GM21529 (cell line): ENCODE data around the gene EEFSEC.

Experiments
- ATAC-seq: cut with Tn5 transposase; IDR thresholded peaks from one replicate; pipeline ENCODE4 v1.9.1; 2021; ENCODE audit not compliant: unreplicated experiment

Gene EEFSEC

GRCh38 chr3:128421966-128422365 lies 268.7 kb downstream of the EEFSEC start:
- no peak for ATAC-seq

GRCh38 chr3:128422762-128423524 lies 269.7 kb downstream of the EEFSEC start:
- ATAC-seq, result no peak

- no peak for ATAC-seq
Measured at GRCh38 chr3:128423525-128424147, 270.4 kb downstream of the EEFSEC start.

GRCh38 chr3:128424508-128425069 lies 271.3 kb downstream of the EEFSEC start:
- ATAC-seq, result no peak

GRCh38 chr3:128425142-128425845 lies 272.0 kb downstream of the EEFSEC start:
- no peak for ATAC-seq

DNA sequence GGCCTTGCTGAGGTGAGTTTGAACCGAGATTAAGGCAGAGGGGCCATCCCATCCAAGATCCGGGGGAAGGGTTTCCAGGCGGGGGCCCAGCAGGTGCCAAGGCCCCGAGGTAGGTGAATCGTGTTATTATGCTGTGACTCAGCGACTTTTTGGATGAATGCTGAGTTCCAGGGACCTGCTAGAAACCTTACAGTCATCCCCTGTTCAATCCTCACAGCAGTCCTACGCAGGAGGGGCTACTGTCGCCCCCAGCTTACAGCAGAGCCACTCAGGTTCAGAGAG lies 272.5 kb downstream of the EEFSEC start:
- no peak for ATAC-seq

- peak; percentile 86 for ATAC-seq
Measured at GRCh38 chr3:128426128-128426921, 273.0 kb downstream of the EEFSEC start.

DNA sequence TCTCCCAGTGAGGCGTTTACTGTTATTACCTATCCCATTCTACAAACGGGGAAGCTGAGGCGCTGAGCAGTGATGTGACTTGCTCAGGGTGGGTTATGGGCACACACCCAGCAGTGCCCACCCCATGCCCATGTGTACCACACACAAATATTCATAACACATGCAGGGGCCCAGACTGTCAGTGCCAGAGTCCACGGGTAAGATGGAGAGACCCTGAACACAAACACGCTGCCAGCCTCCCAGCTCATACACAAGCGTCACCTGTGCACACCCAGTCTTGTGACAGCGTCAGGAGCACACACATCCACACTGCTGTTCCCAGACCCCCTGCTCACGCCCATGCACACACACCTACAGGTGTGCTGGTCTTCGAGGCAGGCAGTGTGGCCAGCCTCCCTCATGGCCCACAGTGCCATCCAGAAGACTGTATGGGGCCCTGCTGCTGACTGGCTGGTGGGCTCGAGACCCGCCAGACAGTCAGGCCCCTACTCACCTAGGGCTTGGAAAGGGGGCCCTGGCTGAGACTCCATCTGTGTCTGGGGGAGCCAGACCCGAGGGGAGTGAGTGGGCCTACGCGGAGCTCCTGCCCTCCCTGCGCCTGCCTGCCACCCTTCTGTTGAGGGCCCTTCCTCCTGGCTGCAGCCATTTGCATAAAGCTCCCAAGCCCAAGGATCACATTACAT lies 274.0 kb downstream of the EEFSEC start:
- no peak for ATAC-seq

- ATAC-seq, result no peak
Measured at GRCh38 chr3:128427872-128428822, 274.9 kb downstream of the EEFSEC start.

DNA sequence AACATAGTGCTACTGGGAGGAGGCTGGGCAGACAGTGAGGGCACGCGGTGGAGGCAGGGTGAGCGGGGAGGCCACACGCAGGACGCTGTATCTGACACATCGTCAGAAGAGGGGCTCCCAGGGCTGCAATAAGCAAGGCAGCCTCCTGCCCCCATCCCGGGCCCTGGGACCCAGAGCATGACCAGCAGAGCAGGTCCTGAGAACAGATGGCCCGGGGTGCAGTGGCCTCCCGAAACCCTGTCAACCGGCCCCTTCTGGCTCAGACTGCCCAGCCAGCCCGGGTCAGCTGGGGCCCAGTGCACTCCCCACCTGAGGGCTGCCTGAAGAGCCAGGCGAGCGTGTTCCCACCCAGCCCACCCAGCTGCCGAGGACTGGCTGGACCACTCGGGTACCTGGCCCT lies 276.0 kb downstream of the EEFSEC start:
- no peak for ATAC-seq

DNA sequence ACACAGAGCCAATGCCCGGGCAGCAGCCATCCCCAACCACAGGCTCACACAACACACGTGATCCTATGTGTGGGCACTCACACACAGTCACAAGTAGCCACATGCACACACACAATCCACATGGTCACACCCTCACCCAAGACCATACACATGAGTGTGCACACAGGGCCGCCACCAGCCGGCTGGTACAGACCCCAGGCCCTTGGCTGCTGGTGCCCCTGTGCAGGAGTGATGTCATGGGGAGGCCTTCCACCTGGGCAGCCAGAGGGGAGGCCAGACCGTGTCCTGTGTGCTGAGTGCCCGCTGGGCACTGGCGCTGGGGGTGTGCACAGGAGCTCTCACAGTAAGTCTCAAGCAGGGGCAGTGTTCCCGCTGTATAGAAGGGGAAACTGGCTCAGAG lies 276.5 kb downstream of the EEFSEC start:
- ATAC-seq, result no peak

DNA sequence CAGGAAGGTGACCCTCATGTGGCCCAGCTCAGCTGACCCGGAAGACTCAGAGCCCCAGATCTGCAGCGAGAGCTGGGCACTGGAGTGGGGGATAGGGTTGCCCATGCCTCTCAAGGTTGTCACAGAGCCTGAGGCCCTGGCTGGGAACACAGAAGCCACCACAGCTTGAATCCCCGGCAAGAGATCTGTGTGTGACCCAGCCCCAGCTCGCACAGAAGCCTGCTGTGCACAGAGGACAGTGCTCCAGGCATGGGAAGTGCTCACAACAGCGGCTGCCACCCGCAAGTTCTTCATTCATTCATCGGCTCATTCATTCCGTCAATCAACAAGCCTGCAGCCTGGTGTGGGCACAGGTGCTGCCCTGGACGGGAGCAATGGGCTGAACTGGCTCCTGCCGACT lies 277.0 kb downstream of the EEFSEC start:
- no peak for ATAC-seq

- no peak for ATAC-seq
Measured at GRCh38 chr3:128430731-128431130, 277.4 kb downstream of the EEFSEC start.

DNA sequence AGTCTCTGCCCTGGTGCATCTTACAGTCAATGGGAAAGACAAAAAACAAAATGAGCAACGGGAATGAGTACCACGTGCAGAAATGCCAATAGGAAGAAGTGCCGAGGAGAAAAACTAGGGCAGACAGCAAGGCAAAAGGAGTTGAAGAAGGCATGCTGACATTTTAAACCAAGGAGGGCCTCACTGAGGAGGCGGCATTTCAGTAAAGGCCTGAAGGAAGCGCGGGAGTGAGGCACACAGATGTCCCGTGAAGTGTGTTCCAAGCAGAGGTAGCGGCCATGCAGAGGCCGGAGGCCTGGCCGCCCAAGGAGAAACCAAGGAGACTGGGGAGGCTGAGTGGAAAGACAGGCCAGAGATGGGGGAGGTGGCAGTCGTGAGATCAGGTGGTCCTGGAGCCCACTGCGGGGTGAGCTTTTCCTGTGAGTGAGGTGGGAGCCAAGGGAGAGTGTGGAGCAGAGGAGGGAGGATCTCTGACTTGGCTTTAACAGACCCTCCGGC lies 278.6 kb downstream of the EEFSEC start:
- ATAC-seq, result no peak

GRCh38 chr3:128432301-128432970 lies 279.2 kb downstream of the EEFSEC start:
- no peak for ATAC-seq

GRCh38 chr3:128432971-128433836 lies 279.9 kb downstream of the EEFSEC start:
- no peak for ATAC-seq

DNA sequence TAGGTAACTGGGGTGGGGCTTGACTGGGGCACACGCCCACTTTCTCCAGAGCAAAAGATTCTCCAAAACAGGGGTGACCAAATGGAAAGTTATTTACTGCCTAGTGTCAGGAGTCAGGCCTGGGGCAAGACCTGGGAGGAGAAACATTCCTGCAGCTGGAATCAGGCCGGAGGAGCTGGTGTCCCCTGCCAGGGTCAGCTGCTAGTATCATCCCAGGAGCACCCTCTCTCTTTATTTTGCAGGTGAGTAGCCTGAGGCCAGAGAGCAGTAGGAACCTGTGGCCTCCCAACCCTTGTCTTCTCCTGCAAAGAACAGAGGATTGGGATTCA lies 280.5 kb downstream of the EEFSEC start:
- no peak for ATAC-seq

- no peak for ATAC-seq
Measured at GRCh38 chr3:128434524-128434923, 281.2 kb downstream of the EEFSEC start.
